Transverse colon (tissue), 4 donors: ENCODE measurements around the gene SUPV3L1.

Source experiments
- CTCF ChIP-seq, 5 experiments: fragments of 200-600 bp in 3 of 5; fragments of 450-650 bp in 2 of 5; sonication (generic) in 3 of 5; IDR thresholded peaks; 1 replicate in 2 of 5; 2 replicates in 3 of 5; pipeline ENCODE4 v1.5.1; 2016 to 2017; ENCODE audit warnings: antibody characterized with exemption in 5 of 5, inconsistent platforms in 3 of 5, mild to moderate bottlenecking in 2 of 5, moderate library complexity in 1 of 5
- POLR2A ChIP-seq: fragments of 450-650 bp; IDR thresholded peaks from one replicate; pipeline ENCODE4 v1.6.1; 2016; ENCODE audit warnings: antibody characterized with exemption, mild to moderate bottlenecking, moderate library complexity
- POLR2AphosphoS5 ChIP-seq, 3 donors: sonication (generic); formaldehyde crosslinking; IDR thresholded peaks; one replicate each; pipeline ENCODE4 v1.6.1; 2016; ENCODE audit warnings: antibody characterized with exemption in 3 of 3

GRCh38 chr10:69230128-69230527 is 50.1 kb downstream of the SUPV3L1 start:
- TF ChIP-seq POLR2A (no peak), CTCF (IDR thresholded peaks at IDR 0.05) (no peak), POLR2AphosphoS5 (IDR thresholded peaks at IDR 0.05) (no peak)
